ENCODE measurements around the gene FAR2. TPM values are rescaled to one million over a fixed set of nuclear protein-coding genes. Genes with fewer than 3 reads are reported as not detected.

The FAR2 gene
- total RNA-seq, 4 donors from 2014 or later: 7.4 to 45.4 (median 17.9) TPM

- DNase-seq (ENCODE audit: low spot score in 2 of 2): no peak
- TF ChIP-seq CTCF (IDR thresholded peaks at IDR 0.05): no peak
- TF ChIP-seq POLR2A (IDR thresholded peaks at IDR 0.05): no peak
- 91 to 92% methylated on average over 14 of the region's 14 CpGs for WGBS, 2 donors
- intact Hi-C loops (cut with DNase I; ENCODE audit: low total_unique reads): no loop called here
- H3K4me3 ChIP-seq (ENCODE audit: low read depth, poor library complexity, severe bottlenecking): no peak overlapping the region
Measured at GRCh38 chr12:29145372-29146170, 3.5 kb upstream of the FAR2 start.

DNA sequence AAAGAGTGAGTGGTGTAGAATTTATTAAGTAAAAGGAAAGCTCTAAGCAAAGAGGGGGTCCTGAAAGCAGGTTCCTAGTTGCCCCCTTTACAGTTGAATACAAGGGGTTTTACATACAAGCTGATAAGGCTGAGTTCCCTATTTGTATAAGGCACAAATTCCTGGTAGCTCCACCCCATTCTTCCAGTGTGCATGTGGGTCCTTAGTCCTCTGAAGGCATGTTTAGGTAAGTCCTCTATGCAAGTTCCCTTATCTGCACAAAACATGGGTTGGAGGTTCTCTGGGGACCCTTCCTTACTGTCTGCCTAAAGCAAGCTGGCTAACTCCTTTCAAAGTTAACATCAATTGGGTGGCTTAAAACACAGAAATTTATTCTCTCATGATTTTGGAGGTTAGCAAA lies 2.9 kb upstream of the FAR2 start:
- H3K4me3 ChIP-seq (ENCODE audit: low read depth, poor library complexity, severe bottlenecking): no peak overlapping the region
- no peak for DNase-seq (ENCODE audit: low spot score in 2 of 2)
- intact Hi-C loops (cut with DNase I; ENCODE audit: low total_unique reads): no loop called here
- TF ChIP-seq CTCF (IDR thresholded peaks at IDR 0.05): no peak
- TF ChIP-seq POLR2A (IDR thresholded peaks at IDR 0.05): no peak

DNA sequence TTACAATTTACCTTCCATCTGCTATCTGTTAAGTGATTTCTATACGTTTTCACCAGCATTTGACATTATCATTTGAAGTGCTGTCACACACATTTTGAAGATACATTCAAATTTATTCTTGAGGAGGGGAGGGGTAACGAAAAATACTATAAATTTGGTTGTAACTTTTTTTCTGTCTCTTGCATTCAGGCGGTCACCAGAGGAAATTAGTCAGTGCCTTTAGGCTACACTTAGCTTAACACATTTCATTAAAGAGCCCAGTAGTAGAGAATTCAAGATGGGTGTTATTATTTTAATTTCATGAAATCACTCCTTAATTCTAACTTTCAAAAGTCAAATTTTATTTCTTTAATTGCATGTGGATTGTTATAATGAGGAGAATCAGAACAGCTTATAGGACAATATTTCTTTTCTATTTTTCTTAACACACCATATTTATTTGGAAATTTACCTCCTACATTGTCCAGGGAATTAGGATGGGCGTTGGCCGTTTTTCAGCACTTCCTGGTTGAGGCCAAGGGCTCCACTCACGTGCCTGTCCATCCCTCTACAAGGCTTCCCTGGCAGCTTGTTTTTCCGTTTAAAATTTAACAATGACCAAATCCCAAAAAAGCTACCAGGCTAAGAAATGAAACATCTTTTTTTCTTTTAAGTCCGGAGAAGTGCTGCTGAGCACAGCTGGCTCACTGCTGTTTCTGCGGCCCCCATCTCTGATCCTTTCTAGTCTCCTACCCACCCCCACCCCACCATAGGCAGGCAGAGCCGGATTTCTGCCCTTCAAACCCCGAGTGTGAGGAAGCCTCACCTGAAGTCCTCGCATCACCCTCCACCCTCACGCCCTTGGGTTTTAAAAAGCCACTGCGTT lies 1.1 kb upstream of the FAR2 start:
- DNase-seq (ENCODE audit: low spot score in 2 of 2): peak; percentile 63 to 94
- H3K4me3 ChIP-seq (ENCODE audit: low read depth, poor library complexity, severe bottlenecking): peak overlapping the region; percentile 65
- TF ChIP-seq CTCF (IDR thresholded peaks at IDR 0.05): no peak
- TF ChIP-seq POLR2A (IDR thresholded peaks at IDR 0.05): no peak
- intact Hi-C loops (cut with DNase I; ENCODE audit: low total_unique reads): no loop called here
- WGBS, 2 donors: 9 to 13% methylated on average over 14 of the region's 14 CpGs

- no peak for DNase-seq (ENCODE audit: low spot score in 2 of 2)
- peak overlapping the region; percentile 65 for H3K4me3 ChIP-seq (ENCODE audit: low read depth, poor library complexity, severe bottlenecking)
- TF ChIP-seq POLR2A (IDR thresholded peaks at IDR 0.05): no peak
- no peak for TF ChIP-seq CTCF (IDR thresholded peaks at IDR 0.05)
- intact Hi-C loops (cut with DNase I; ENCODE audit: low total_unique reads): no loop called here
- WGBS, 2 donors: 1% methylated on average over 10 of the region's 10 CpGs
Measured at GRCh38 chr12:29148596-29148910, 525 bp upstream of the FAR2 start.

DNA sequence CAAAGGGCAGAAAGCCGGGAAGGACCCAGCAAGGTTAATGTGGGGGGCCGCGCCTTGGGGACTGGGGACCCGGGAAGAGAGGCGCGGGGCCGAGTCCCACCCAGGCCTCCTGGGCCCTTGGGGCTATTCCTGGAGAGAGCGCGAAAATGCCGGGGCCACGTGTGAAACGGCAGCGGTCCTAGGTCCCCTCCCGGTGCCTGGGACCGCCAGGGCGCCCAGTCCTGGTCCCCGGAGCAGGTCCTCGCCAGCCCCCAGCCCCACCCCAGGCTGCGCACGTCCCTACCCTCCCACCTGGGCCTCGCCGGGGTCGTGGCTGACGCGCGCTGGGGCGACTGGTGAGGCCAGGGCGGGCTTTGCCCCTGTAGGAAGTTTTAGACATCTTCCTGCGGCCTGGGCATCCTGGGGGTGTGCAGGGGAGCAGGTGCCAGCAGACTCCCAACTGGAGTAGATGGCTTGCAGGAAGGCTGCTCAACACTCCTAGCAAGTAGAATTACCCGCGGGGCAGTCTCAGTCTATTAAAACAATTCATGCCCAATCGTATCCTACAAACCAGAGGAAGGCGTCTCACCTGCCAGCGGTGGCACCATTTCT lies 708 bp downstream of the FAR2 start:
- DNase-seq (ENCODE audit: low spot score in 2 of 2): peak in 1 of 2 donors; percentile 88
- TF ChIP-seq POLR2A (IDR thresholded peaks at IDR 0.05) (no peak), CTCF (IDR thresholded peaks at IDR 0.05) (no peak)
- peak overlapping the region; percentile 65 for H3K4me3 ChIP-seq (ENCODE audit: low read depth, poor library complexity, severe bottlenecking)
- intact Hi-C loops (cut with DNase I; ENCODE audit: low total_unique reads): no loop called here
- 27 to 39% methylated on average over 20 to 21 of the region's 34 CpGs for WGBS, 2 donors
